Transverse colon (tissue), 4 donors: Measurements from ENCODE around the gene SVIL. TPM values are rescaled to one million over a fixed set of nuclear protein-coding genes. Genes with fewer than 3 reads are reported as not detected.
"Not testable (repeated sequence)": the region's sequence is repeated elsewhere in the genome, so short reads cannot be mapped to it uniquely, and the experiment has no call there.

Experiments
- DNase-seq: peaks from one replicate; pipeline ENCODE4 v3.0.0-alpha.2; 2019
- H3K27ac ChIP-seq, 4 donors: fragments of 200-600 bp; sonication (generic); 2 replicates each; pipeline ENCODE4 v1.5.1; 2016 to 2018; ENCODE audit warnings: inconsistent platforms in 4 of 4
- H3K27me3 ChIP-seq: fragments of 200-600 bp; sonication (generic); 2 replicates; pipeline ENCODE4 v1.5.1; 2017; ENCODE audit warnings: inconsistent platforms
- H3K36me3 ChIP-seq, 4 donors: fragments of 200-600 bp; sonication (generic); 2 replicates each; pipeline ENCODE4 v1.5.1; 2017 to 2019; ENCODE audit warnings: inconsistent platforms in 4 of 4
- H3K4me1 ChIP-seq, 4 donors: fragments of 200-600 bp; sonication (generic); 2 replicates each; pipeline ENCODE4 v1.5.1; 2017 to 2020; ENCODE audit warnings: inconsistent platforms in 4 of 4
- H3K4me3 ChIP-seq, 4 donors: fragments of 200-600 bp; sonication (generic); 1 replicate in 1 of 4; 2 replicates in 3 of 4; pipeline versions ENCODE4 v1.5.1 to v1.6.1; 2017 to 2019; ENCODE audit warnings: inconsistent platforms in 4 of 4
- H3K9me3 ChIP-seq, 2 donors: fragments of 200-600 bp; sonication (generic); 2 replicates each; pipeline ENCODE4 v1.5.1; 2017 to 2019; ENCODE audit warnings: inconsistent platforms in 2 of 2
- EP300 ChIP-seq: sonication (generic); formaldehyde crosslinking; IDR thresholded peaks from one replicate; pipeline ENCODE4 v1.6.1; 2017; ENCODE audit warnings: antibody characterized with exemption, low read depth
- POLR2A ChIP-seq: fragments of 450-650 bp; IDR thresholded peaks from one replicate; pipeline ENCODE4 v1.6.1; 2016; ENCODE audit warnings: antibody characterized with exemption, mild to moderate bottlenecking, moderate library complexity
- POLR2AphosphoS5 ChIP-seq, 3 donors: sonication (generic); formaldehyde crosslinking; IDR thresholded peaks; one replicate each; pipeline ENCODE4 v1.6.1; 2016; ENCODE audit warnings: antibody characterized with exemption in 3 of 3
- WGBS, 2 donors: methylation state at CpG; one replicate each; pipeline ENCODE4 v1.1.5; 2018; ENCODE audit warnings: low coverage in 1 of 2; 5-methylcytosine and 5-hydroxymethylcytosine counted together
- in situ Hi-C, 4 donors: fragments of 200-750 bp; cut with MboI; loops; one replicate each; pipeline versions ENCODE4 v1.15.0 to v1.15.1; 2017; ENCODE audit warnings: low sequenced_read_pairs in 3 of 4, low pct_ligation_motif_present in 1 of 4, low pct_unique_long_range_greater_than_20kb in 1 of 4
- intact Hi-C: fragments of 100-400 bp; cut with DNase I; formaldehyde crosslinking; loops from one replicate; pipeline ENCODE4 v1.15.1; 2023; ENCODE audit warnings: low total_unique reads
- total RNA-seq, 4 donors: library from RNA; depleted of rRNA; stranded (reverse); fragments of >200 nt; gene quantifications; one replicate each; pipeline ENCODE4 v1.1.0, GENCODE V29; 2016
- TF ChIP-seq, protein P1 (sequence below), 5 experiments: fragments of 200-600 bp in 3 of 5; fragments of 450-650 bp in 2 of 5; sonication (generic) in 3 of 5; IDR thresholded peaks; 1 replicate in 2 of 5; 2 replicates in 3 of 5; pipeline ENCODE4 v1.5.1; 2016 to 2017; ENCODE audit warnings: antibody characterized with exemption in 5 of 5, inconsistent platforms in 3 of 5, mild to moderate bottlenecking in 2 of 5, moderate library complexity in 1 of 5

Gene SVIL
- total RNA-seq, 4 donors from 2014 or later = 146 to 192 (median 156) TPM

DNA sequence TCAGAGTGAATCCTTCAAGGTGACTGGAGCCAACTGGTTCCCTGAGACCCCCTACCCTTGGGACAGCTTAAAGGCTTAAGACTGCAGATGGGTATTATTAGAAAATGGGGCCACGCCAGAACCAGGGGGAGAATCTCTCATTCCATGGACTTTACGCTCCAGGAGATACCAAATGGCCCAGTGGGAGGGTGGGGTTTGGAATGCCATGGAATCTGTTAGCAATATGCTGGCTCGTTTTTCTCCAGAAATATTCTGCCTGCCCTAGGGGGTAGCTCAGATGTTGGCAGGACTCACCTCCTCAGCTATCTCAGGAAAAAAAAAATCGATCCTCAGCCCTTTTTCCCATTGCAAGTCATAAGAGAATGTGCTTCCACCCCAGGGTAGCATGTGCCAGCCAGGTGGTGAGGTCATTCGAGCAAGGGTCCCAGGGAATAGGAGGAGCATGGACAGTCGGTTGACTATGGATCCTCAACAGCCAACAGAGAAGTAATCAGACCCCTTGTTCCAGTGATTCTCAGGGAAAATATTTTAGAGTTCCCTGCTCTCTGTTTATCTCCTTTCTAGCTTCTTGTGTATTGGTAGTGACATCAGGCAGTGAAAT lies 22.9 kb downstream of the SVIL start:
- Histone ChIP-seq H3K4me3 (no peak overlapping the region), H3K27me3 (no peaks in the 10 kb centered on the region), H3K9me3 (no peaks in the 10 kb centered on the region), H3K27ac (peak overlapping the region in 1 of 4 donors; percentile 10), H3K4me1 (peaks cover 7 to 39% (median 16%) of the 10 kb centered on the region in 4 donors), H3K36me3 (no peaks in the 10 kb centered on the region)
- in situ Hi-C loops (no loop called here), intact Hi-C loops (no loop called here)
- 78 to 90% methylated on average over 2 to 6 of the region's 6 CpGs for WGBS, 2 donors
- no peak for DNase-seq
- TF ChIP-seq EP300 (no peak), POLR2AphosphoS5 (IDR thresholded peaks at IDR 0.05) (no peak), POLR2A (no peak)
- TF ChIP-seq, protein P1, sequence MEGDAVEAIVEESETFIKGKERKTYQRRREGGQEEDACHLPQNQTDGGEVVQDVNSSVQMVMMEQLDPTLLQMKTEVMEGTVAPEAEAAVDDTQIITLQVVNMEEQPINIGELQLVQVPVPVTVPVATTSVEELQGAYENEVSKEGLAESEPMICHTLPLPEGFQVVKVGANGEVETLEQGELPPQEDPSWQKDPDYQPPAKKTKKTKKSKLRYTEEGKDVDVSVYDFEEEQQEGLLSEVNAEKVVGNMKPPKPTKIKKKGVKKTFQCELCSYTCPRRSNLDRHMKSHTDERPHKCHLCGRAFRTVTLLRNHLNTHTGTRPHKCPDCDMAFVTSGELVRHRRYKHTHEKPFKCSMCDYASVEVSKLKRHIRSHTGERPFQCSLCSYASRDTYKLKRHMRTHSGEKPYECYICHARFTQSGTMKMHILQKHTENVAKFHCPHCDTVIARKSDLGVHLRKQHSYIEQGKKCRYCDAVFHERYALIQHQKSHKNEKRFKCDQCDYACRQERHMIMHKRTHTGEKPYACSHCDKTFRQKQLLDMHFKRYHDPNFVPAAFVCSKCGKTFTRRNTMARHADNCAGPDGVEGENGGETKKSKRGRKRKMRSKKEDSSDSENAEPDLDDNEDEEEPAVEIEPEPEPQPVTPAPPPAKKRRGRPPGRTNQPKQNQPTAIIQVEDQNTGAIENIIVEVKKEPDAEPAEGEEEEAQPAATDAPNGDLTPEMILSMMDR (IDR thresholded peaks at IDR 0.05) = no peak

DNA sequence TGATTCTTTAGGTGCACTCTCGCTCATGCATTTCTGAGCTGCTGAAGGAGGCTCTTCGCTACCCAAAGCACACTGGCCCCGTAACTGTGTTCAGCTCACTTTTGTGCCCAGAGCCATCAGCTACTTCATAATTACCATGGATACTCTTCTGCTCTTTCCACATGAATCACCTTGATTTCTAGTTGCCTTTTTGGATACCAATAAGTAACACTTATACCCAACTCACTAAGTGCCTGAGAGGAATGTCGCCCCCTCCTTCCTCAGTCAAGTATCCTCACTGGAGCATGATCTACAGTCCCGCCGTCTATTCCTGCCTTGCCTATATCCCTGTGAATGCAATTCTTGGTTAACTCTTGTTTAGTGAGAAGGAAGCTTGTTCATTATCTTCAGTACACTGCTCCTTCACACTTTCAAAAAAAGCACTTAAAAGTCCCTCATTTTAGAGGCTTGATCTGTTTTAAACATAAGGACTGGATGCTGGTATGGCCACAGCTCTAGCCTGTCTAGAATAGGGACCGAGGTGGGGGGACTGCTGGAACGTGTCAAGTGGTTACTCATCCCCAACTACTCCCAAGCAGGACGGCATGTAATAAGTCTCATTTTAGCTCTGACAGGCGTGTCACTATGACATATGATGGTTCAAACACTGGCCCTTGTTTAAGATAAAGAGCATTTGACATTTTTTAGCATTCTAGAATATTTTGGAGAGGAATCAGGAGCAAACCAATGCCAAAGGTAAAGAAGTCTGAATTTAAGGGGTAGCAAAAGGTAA lies 23.7 kb downstream of the SVIL start:
- in situ Hi-C loops = no loop called here
- Histone ChIP-seq H3K27me3 (no peaks in the 10 kb centered on the region), H3K9me3 (no peaks in the 10 kb centered on the region), H3K4me3 (no peak overlapping the region), H3K4me1 (peaks cover 1 to 30% (median 15%) of the 10 kb centered on the region in 4 donors), H3K36me3 (no peaks in the 10 kb centered on the region), H3K27ac (no peak overlapping the region)
- 84 to 85% methylated on average over 6 to 10 of the region's 10 CpGs for WGBS, 2 donors
- intact Hi-C loops = no loop called here
- no peak for DNase-seq
- TF ChIP-seq POLR2AphosphoS5 (IDR thresholded peaks at IDR 0.05) = no peak
- no peak for TF ChIP-seq POLR2A

DNA sequence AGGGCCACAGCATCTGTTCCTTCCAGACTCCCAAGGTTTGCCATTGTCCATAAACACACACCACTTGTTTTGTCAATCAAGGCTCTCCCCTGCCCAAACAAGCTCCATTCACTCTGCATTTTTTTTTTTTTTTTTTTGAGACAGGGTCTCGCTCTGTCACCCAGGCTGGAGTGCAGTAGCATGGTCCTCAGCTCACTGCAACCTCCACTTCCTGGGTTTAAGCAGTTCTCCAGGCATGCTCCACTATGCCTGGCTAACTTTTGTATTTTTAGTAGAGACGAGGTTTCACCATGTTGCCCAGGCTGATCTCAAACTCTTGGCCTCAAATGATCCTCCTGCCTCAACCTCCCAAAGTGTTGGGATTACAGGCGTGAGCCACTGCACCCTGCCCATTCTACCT lies 24.4 kb downstream of the SVIL start:
- H3K36me3 ChIP-seq, H3K4me3 ChIP-seq, H3K27ac ChIP-seq, DNase-seq, H3K27me3 ChIP-seq, intact Hi-C loops, H3K9me3 ChIP-seq, in situ Hi-C loops: not testable (repeated sequence)
- WGBS, 2 donors = 85 to 87% methylated on average over 3 of the region's 3 CpGs
- H3K4me1 ChIP-seq = peaks cover 0 to 23% (median 12%) of the 10 kb centered on the region in 4 donors

DNA sequence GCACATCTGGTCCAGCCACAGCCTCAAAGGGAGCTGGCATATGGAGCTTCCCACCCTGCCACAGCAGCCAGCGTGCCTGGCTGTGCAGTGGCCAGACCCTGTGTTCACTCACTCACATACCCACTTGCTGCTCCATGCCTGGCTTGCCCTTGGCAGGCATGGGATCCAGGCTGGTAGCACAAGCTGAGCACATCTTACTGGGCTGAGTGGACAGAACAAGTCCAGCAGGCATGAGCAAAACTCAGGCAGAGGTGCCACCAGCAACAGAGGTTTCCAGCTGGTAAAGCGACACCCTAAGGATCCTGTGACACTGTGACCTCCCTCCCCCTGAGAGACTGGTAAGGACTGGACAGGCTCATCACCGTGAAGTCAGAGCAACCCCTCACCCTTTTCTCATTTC lies 25.1 kb downstream of the SVIL start:
- Histone ChIP-seq H3K9me3 (no peaks in the 10 kb centered on the region), H3K4me3 (no peak overlapping the region), H3K36me3 (no peaks in the 10 kb centered on the region), H3K4me1 (peaks cover 0 to 23% (median 11%) of the 10 kb centered on the region in 4 donors), H3K27ac (peak overlapping the region in 1 of 4 donors; percentile 11), H3K27me3 (no peaks in the 10 kb centered on the region)
- TF ChIP-seq POLR2AphosphoS5 (IDR thresholded peaks at IDR 0.05) (no peak), POLR2A (no peak), EP300 (no peak)
- TF ChIP-seq, protein P1 (IDR thresholded peaks at IDR 0.05) = no peak
- in situ Hi-C loops = no loop called here
- intact Hi-C loops = no loop called here
- WGBS, 2 donors = 91% methylated on average over 3 of the region's 3 CpGs; no CpG with 5 or more reads in 1 of the 2 donors
- no peak for DNase-seq

DNA sequence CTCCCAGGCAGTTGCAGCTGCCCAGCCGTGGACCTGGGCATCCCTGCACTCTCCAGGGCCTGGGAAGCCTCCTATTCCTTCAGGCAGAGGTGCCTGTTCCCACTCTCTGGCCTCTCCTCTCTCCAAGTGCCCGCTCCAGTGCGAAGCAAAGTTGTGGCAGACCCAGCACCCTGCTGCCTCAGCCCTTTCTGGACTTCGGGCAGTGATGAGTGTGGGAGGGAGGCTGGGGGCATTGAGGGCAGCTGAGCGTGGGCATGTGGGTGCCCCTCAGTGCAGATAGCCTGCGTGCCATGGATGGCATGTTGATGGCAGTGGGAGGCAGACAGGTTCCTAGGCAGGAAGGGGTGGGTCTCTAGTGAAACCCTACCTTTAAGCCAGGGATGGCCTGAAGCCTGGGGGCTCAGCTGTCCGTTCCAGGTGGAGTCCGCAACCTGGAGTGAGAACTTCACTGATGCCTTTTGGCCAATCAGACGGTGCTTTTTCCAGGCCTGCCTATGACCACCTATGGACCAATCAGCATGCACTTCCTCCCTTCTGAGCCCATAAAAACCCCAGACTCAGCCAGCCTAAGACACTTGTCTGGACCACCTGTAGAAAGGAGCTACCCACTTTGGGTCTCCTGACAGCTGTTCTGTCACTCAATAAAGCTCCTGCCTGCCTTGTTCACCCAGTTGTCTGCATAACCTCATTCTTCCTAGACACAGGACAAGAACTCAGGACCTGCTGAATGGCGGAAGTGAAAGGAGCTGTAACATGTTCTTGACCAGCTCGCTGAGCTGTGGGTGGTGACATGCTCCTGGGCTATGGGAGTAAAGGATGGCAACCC lies 26.1 kb downstream of the SVIL start:
- no peak for DNase-seq
- H3K9me3 ChIP-seq = no peaks in the 10 kb centered on the region
- 70 to 100% methylated on average over 1 to 11 of the region's 11 CpGs for WGBS, 2 donors
- in situ Hi-C loops = no loop called here
- no peak overlapping the region for H3K4me3 ChIP-seq
- no peaks in the 10 kb centered on the region for H3K27me3 ChIP-seq
- H3K36me3 ChIP-seq = no peaks in the 10 kb centered on the region
- intact Hi-C loops = no loop called here
- peaks cover 0 to 23% (median 11%) of the 10 kb centered on the region in 4 donors for H3K4me1 ChIP-seq
- H3K27ac ChIP-seq = peak overlapping the region in 2 of 4 donors; percentile 11 to 45
- no peak for TF ChIP-seq POLR2A
- TF ChIP-seq EP300 = no peak
- TF ChIP-seq, protein P1 (IDR thresholded peaks at IDR 0.05) = no peak
- no peak for TF ChIP-seq POLR2AphosphoS5 (IDR thresholded peaks at IDR 0.05)
